Activated naive CD4-positive, alpha-beta T cell (primary cell): ENCODE measurements around the gene MGAT5.

Source experiments
- DNase-seq, 4 experiments: peaks; one replicate each; lab custom pipeline; 2025; lab: John Stamatoyannopoulos, UW

MGAT5 gene

GRCh38 chr2:134335601-134336000 lies 81.7 kb downstream of the MGAT5 start:
- DNase-seq: no peak

GRCh38 chr2:134336352-134336751 lies 82.5 kb downstream of the MGAT5 start:
- DNase-seq: no peak

GRCh38 chr2:134336921-134337320 lies 83.0 kb downstream of the MGAT5 start:
- DNase-seq: no peak

- no peak for DNase-seq
Measured at GRCh38 chr2:134337631-134338030, 83.8 kb downstream of the MGAT5 start.

GRCh38 chr2:134338208-134338607 lies 84.3 kb downstream of the MGAT5 start:
- DNase-seq: no peak

- DNase-seq: no peak
Measured at GRCh38 chr2:134341476-134341875, 87.6 kb downstream of the MGAT5 start.

GRCh38 chr2:134344954-134345697 lies 91.3 kb downstream of the MGAT5 start:
- DNase-seq: no peak

GRCh38 chr2:134346141-134346540 lies 92.3 kb downstream of the MGAT5 start:
- DNase-seq: no peak

- DNase-seq: no peak
Measured at GRCh38 chr2:134347756-134348155, 93.9 kb downstream of the MGAT5 start.

GRCh38 chr2:134348239-134348638 lies 94.4 kb downstream of the MGAT5 start:
- DNase-seq: no peak

- no peak for DNase-seq
Measured at GRCh38 chr2:134348760-134349159, 94.9 kb downstream of the MGAT5 start.

GRCh38 chr2:134351016-134351415 lies 97.1 kb downstream of the MGAT5 start:
- no peak for DNase-seq

GRCh38 chr2:134351899-134352298 lies 98.0 kb downstream of the MGAT5 start:
- DNase-seq: no peak

- no peak for DNase-seq
Measured at GRCh38 chr2:134352844-134353243, 99.0 kb downstream of the MGAT5 start.

GRCh38 chr2:134354611-134355010 lies 100.7 kb downstream of the MGAT5 start:
- DNase-seq: no peak

- no peak for DNase-seq
Measured at GRCh38 chr2:134357814-134358213, 103.9 kb downstream of the MGAT5 start.

GRCh38 chr2:134359367-134360081 lies 105.7 kb downstream of the MGAT5 start:
- DNase-seq: no peak

- no peak for DNase-seq
Measured at GRCh38 chr2:134360745-134361487, 107.0 kb downstream of the MGAT5 start.

- no peak for DNase-seq
Measured at GRCh38 chr2:134361648-134362047, 107.8 kb downstream of the MGAT5 start.

GRCh38 chr2:134362152-134362668 lies 108.3 kb downstream of the MGAT5 start:
- no peak for DNase-seq

- DNase-seq: no peak
Measured at GRCh38 chr2:134362740-134363139, 108.9 kb downstream of the MGAT5 start.

- no peak for DNase-seq
Measured at GRCh38 chr2:134365356-134365755, 111.5 kb downstream of the MGAT5 start.

GRCh38 chr2:134366359-134366758 lies 112.5 kb downstream of the MGAT5 start:
- no peak for DNase-seq
